ENCODE measurements around the gene ZC3H15. TPM values are rescaled to one million over a fixed set of nuclear protein-coding genes. Genes with fewer than 3 reads are reported as not detected.
"Not testable (repeated sequence)": the region's sequence is repeated elsewhere in the genome, so short reads cannot be mapped to it uniquely, and the experiment has no call there.

The ZC3H15 gene
- total RNA-seq, 1 donor from 2014 or later = 48.3 TPM

DNA sequence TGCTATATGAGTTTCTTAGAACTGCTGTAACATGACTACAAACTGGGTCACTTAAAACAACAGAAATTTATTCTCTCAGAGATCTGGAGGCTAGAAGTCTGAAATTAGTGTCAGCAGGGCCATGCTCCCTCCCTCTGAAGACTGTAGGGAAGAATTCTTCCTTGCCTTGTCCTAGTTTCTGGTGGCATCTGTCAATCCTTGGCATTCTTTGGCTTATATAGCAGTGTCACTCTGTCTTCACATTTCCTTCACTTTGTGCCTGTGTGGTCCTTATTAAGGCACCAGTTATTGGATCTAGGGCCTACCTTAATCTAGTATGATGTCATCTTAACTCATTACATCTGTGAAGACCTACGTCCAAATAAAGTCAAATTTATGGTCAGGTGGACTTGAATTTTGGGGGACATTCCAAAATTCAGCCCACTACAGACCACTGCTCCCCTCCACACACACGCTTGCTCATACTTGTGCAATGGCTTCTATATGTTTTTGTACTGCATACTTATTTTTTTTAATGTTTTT is 7.6 kb downstream of the ZC3H15 start:
- DNase-seq (ENCODE audit: extremely low read depth, low read depth, low spot score) = no peak

DNA sequence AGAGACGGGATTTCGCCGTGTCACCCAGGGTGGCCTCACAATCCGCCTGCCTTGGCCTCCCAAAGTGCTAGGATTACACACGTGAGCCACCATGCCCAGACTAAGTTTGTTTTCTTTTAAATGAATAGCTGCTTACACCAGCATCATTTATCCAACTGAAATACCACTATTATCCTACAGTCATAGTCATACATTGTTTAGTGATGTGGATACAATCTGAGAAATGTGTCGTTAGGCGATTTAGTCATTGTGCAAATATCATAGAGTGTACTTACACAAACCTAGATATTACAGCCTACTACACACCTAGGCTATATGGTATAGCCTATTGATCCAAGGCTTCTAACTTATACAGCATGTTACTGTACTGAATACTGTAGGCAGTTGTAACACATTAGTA is 10.3 kb downstream of the ZC3H15 start:
- DNase-seq (ENCODE audit: extremely low read depth, low read depth, low spot score) = no peak

DNA sequence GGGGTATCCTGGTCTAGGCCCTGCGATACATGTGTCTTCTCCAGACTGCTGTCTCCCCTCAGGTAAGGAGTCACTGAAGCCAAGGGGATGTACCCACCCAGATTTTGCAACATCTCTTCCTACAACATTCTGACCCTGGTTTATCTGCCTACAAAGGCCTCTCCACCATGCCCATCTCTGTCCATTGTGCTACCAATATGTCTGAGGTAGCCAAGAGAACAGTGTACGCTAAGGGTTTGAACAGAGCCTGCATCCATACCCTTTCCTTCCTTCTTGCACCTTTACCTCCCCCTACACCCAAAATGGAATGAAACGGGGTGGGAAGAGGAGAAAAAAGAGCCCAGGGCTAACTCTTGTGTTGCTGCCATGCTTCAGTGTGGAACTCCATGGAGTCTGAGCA is 11.9 kb downstream of the ZC3H15 start:
- DNase-seq (ENCODE audit: extremely low read depth, low read depth, low spot score) = no peak

DNA sequence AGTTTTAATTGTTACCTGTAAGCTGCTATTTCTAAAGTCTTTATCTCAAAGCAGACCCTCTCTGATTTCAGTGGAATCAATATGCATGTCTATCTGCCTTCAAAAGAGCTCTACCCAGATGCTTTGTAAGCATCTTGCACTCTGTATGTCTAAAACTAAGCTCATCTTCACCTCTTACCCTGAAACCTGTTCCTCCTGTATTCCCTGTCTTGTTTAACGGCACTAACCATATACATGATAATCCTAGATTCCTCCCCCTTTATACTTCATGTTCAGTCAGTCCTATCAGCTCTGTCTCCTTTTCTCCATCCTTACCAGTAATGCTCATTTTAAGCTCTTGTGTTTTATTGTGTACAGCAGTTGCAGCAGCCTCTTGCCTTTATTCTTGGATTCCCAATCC is 12.8 kb downstream of the ZC3H15 start:
- DNase-seq (ENCODE audit: extremely low read depth, low read depth, low spot score) = no peak

DNA sequence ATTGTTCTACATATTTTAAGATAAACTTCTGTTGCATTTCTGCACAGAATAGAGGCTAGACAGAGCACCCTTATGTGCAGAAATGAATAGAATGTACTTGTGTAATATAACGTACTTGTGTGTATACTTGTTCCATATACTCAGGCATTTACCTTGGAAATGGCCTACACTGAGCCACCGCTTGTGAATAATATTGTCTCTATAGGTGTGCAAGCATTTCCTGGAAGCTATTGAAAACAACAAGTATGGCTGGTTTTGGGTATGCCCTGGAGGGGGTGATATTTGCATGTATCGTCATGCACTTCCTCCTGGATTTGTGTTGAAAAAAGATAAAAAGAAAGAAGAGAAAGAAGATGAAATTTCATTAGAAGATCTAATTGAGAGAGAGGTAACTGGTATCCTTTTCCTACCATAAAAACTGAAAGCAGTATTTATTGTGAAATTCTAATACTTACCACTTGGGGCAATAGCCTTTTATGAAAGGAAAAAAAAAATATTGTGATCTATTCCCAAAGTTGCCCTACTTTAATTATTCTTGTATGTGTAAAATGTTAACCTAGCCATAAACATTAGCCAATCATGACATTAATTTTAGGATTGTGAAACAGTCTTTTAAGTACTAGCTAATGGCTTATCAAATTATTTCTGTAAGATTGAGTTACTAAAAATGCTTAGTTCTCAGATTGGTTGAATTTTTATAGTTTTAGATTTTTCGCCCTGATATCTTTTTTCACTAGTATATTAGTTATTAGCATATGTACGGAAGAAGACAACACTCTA is 18.0 kb downstream of the ZC3H15 start:
- DNase-seq (ENCODE audit: extremely low read depth, low read depth, low spot score) = no peak

DNA sequence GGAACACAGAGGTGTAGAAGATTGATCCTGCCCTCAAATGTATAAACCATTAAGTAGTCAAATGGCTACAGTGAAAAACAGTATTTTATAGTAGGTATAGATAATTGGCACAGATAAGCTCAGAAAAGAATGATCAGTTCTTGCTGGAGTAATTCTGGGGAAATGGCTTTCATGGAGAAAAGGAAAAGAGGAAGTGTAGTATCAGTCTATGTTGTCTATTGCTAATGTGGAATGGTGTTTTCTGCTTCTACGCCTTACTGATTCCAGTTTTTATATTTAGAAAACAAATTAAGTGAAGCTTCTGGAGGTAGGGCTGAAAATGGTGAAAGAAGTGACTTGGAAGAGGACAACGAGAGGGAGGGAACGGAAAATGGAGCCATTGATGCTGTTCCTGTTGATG is 22.2 kb downstream of the ZC3H15 start:
- DNase-seq (ENCODE audit: extremely low read depth, low read depth, low spot score) = no peak

DNA sequence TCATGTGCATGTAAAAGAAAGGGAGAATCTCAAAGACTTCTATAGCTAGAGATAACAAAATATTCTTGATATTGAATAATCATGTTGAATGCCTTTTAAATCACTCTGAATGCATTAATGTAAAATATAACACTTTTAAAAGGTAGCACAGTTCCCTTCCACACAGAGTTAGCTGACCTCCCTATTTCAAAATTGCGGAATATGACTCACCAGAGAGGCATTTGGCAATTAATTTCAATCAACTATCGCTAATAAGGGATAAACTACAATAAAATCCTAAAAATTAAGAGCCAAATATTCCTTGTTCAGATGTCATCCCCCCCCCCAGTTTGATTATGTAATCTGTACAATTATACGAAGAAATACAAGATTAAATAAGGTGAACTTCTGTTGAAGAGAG is 29.3 kb downstream of the ZC3H15 start:
- DNase-seq (ENCODE audit: extremely low read depth, low read depth, low spot score) = no peak

DNA sequence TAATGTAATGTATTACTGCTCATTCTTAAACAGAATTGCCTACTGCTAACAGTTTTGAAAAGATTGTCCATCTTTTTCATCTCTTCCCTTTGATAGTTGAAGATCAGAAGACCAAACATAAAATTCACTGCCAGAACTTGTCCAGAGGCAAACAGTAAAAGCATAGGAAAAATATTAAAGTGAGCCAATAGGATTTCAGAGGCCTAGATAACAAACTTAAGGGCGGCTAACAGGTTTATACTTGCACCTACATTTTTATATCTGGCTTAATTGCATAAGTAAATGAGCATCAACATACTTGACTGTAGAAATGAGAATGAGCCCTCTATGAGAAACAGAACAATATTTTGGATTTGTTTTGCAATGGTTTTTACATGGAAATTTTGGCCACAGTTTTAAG is 30.3 kb downstream of the ZC3H15 start:
- no peak for DNase-seq (ENCODE audit: extremely low read depth, low read depth, low spot score)

DNA sequence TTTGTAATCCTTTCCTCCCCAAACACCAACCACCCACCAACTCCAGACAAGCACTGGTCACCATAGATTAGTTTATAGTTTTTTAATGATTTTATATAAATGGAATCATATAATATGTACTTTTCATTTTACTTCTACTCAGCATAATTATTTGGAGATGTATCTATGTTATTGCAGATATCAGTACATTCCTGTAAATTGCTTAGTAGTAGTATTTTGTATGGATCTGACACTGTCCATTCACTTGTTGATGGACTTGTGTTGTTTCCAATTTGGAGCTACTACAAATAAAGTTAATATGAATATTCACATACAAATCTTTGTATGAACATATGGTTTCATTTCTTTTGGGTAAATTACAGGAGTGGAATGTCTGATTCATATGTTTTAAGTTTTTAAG is 31.0 kb downstream of the ZC3H15 start:
- DNase-seq (ENCODE audit: extremely low read depth, low read depth, low spot score) = no peak

DNA sequence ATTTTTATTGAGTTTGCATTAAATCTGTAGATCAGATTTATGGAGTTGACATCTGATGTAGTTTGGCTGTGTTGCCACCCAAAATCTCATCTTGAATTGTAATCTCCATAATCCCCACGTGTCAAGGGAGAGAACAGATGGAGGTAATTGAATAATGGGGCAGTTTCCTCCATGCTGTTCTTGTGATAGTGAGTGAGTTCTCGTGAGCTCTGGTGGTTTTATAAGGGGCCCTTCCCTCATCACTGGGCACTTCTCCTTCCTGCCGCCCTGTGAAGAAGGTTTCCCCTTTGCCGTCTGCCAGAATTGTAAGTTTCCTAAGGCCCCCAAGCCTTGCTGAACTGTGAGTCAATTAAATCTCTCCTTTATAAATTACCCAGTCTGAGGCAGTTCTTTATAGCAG is 32.2 kb downstream of the ZC3H15 start:
- no peak for DNase-seq (ENCODE audit: extremely low read depth, low read depth, low spot score)

DNA sequence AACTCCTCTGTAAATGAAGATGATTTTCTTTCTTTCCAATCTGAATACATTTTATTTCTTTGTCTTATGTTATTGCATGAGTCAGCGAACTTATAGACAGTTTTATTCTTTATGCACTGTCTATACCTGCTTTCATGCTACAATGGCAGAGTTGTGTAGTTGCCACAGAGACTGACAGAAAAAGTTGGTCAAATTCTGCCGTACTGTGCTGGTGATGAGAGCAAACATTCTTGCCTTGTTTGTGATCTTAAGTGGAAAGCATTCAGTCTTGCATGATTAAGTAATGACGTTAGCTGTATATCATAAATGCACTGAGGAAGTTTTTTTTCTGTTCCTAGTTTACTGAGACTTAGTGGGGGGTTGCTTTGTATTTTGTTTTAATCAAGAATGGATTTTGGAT is 32.9 kb downstream of the ZC3H15 start:
- DNase-seq (ENCODE audit: extremely low read depth, low read depth, low spot score) = no peak

DNA sequence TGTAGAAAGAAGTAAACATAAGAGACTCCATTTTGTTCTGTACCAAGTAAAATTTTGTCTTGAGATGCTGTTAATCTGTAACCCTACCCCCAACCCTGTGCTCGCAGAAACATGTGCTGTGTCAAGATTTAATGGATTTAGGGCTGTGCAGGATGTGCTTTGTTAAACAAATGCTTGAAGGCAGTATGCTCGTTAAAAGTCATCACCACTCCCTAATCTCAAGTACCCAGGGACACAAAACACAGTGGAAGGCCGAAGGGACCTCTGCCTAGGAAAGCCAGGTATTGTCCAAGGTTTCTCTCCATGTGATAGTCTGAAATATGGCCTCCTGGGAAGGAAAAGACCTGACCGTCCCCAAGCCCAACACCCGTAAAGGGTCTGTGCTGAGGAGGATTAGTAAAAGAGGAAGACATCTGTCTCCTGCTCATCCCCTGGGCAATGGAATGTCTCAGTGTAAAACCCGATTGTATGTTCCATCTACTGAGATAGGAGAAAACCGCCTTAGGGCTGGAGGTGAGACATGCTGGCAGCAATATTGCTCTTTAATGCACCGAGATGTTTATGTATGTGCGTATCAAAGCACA is 35.6 kb downstream of the ZC3H15 start:
- DNase-seq (ENCODE audit: extremely low read depth, low read depth, low spot score) = not testable (repeated sequence)

DNA sequence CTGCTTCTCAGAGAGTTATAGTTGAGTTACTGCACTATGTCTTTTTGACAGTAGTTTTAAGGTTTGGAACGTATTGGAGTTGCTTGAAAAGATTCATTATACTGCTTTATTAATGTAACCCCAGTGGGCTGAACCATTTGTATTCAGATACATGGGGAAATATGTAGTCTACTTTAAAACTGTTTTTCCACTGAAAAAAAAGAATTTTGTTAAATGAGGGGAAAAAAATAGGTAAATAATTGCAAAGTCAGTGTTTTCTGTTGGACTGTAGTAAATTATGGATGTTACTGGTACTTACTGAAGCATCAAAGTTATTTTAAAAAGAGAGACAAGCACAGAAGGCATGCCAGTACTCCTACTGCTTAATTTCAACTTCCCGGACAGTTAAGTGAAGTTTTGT is 36.4 kb downstream of the ZC3H15 start:
- DNase-seq (ENCODE audit: extremely low read depth, low read depth, low spot score) = no peak

DNA sequence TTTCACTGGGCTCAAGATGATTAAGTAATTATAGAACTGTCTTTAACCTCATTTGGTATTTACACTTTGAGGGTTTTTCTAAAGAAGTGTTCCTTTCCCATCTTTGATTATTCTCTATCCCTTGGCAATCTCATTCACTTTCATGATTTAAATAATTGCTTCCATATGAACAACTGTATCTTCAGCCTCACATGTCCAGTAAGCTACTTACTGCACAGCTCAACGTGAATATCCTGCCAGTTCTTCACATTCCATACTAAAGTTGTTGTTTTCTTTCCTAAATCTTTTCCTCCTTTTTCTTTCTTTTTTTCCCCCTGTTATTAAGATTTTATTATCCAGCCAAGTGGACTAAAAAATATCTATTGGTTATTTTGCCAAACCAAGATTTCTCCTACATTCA is 37.7 kb downstream of the ZC3H15 start:
- DNase-seq (ENCODE audit: extremely low read depth, low read depth, low spot score) = no peak

DNA sequence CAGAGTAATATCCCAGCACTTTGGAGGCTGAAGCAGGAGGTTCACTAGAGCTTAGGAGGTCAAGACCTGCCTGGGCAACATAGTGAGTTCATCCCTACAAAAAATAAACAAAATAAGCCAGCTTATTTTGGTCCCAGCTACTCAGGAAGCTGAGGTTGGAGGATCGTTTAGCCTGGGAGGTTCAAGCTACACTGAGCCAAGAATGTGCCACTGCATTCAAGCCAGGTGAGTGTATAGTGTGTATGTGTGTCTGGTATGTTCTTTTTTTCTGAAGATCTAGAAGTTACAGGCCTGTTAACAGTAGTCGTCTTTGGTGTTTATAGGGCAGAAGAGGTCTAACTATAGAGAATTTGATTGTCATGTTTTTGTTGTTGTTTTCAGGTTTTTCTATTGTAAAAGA is 40.2 kb downstream of the ZC3H15 start:
- DNase-seq (ENCODE audit: extremely low read depth, low read depth, low spot score) = no peak

DNA sequence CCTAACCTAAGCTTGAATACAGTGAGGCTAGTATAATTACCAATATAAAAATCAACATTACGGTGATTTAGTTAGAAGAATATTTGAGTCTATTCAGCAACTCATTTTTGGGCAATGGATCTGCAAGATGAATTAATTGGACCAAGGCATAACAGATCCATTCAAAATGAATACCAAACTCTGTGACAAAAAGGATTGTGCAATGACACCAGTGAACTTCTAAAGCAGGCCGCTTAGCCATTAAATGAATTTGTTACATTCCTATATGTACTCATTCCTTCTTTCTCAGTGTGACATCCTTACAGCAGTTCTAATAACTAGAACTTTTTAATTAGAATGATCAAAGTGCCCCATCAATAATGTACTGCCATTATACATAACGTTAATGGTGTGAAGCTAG is 44.3 kb downstream of the ZC3H15 start:
- no peak for DNase-seq (ENCODE audit: extremely low read depth, low read depth, low spot score)

DNA sequence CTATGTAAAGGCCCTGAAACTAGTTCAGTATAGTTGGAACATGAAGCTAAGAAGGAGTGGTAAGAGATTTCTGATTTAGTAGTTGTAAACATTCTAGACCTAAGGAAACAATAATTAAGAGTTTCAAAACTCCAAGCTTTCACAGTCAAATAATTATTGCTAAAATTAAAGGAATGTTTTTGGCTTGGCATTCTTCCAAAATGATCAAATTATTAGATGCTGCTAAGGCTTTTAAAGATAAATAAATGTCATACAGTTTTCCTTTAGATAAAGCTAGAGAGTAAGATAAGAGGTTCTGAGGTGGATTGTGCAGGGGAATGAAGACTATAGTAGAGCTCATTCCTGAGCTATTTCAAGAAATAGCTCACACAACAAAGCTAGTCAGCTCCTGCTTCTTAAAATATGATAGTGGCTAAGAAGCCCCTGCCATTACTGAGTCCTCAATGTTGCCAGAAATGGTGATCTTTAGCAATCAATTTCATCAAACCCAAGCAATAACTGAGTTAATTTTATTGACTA is 45.3 kb downstream of the ZC3H15 start:
- DNase-seq (ENCODE audit: extremely low read depth, low read depth, low spot score) = no peak

DNA sequence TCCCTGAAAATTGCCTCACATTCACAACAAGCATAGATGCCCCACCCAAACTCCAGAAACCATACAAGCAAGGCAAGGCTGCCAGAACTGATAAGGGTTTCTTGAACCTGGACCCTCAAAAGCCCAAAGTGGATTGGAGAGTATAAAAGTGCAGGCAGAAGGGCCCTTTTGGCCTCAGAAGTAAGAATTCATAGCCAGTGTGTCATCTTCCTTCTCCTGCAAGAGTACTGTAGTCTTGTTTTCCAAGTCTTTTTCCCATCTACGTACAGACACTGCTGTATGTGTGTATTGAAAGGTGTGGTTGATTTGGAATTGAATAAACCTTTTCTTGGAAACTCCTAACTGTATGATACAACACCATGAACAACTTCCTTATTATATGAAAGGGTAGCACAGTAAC is 46.8 kb downstream of the ZC3H15 start:
- DNase-seq (ENCODE audit: extremely low read depth, low read depth, low spot score) = no peak

DNA sequence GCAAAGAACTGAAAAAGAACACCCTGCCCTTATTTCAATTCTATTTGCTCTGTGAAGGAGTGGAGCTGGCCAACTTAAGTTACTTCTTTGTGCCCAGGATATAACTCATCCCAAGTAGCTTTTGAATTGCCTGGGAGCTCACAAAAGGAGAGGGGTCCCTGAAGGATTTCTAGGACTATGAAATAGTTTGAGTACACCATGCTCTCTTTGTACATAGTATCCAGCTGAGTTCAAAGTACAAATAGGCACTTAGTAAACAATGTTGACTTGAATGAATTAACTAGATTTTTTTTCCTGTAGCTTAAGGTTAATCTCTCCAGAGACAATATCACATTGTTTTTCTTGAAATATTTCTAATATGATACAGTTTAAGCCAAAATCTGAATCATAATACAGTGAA is 47.7 kb downstream of the ZC3H15 start:
- no peak for DNase-seq (ENCODE audit: extremely low read depth, low read depth, low spot score)

DNA sequence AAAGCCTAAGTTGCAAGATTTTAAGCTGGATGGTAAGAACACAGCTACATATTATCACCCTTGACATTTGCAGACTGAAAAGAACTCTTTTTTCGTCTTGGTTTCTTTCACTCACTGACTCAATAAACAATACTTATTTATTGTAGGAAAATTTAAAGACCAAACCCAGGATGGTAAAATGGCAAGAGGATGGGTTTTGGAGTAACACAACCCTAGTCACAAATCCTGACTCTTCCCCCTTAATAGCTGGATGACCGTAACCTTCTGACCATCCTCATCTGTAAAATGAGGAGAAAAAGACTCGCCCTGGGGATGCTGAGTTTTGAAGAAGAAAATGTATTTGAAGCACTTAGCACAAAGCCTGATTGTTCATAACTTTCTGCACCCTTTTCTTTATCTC is 48.3 kb downstream of the ZC3H15 start:
- no peak for DNase-seq (ENCODE audit: extremely low read depth, low read depth, low spot score)

DNA sequence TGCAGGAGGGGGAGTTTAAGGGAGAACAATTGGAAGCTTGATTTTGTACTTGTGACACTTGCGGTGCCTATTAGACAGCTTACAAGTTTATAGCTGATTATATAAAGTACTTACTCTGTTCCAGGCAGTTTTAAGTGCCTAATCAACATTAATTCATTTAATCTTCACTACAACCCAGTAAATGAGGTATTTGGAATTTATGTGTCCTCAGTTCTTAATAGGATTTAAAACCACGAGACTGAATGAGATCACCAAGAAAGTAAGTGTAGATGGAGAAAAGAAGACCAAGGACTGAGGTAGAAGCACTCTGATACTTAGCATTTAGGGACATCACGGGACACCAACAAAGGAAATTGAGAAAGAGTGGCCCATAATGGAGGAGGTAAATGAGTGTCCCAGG is 49.8 kb downstream of the ZC3H15 start:
- no peak for DNase-seq (ENCODE audit: extremely low read depth, low read depth, low spot score)

DNA sequence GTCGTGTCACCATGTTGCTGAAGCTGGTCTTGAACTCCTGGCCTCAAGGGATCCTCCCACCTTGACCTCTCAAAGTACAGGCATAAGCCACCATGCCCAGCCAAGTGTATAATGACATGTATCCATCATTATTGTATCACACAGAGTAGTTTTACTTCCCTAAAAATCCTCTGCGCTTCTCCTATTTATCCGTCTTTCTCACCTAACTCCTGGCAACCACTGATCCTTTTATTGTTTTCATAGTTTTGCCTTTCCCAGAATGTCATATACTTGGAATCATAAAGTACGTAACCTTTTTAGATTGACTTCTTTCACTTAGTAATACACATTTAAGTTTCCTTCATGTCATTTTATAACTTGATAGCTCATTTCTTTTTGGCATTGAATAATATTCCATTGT is 51.0 kb downstream of the ZC3H15 start:
- no peak for DNase-seq (ENCODE audit: extremely low read depth, low read depth, low spot score)

Measured in glomerular endothelial cell (primary cell).